ENCODE results near the gene CRYGS.
"Not testable (repeated sequence)": the region's sequence is repeated elsewhere in the genome, so short reads cannot be mapped to it uniquely, and the experiment has no call there.

CRYGS gene

DNA sequence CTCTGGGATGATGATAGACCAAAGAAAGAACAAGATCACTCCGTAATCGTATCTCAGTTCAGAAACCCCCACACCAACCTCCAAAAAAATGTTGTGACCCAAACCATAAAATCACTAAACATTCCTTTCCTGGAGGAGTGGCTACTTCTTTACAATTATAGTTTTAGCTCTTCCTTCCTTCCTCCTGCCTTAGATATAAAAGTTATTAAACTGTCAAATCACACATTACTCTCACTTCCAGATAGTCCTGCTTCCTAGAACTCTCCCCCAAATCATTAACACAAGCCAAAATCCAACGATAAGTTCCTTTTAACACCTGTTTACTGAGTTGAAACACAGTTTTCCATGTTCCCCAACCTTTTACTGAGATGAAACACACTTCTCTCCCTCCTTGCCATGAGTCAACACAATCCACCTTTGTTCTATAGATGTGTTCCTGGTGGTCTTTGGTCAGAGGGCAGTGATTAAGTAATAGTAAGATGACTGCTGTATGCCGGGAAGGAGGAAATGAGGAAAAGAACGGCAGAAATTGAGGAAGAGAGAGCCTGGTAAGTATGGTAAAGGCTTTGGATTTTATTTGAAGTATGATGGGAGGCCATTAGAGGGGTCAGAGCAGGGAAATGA lies 8.3 kb upstream of the CRYGS start:
- no peak for DNase-seq

GRCh38 chr3:186551387-186551786 lies 7.2 kb upstream of the CRYGS start:
- DNase-seq = no peak

GRCh38 chr3:186549497-186549896 lies 5.3 kb upstream of the CRYGS start:
- no peak for DNase-seq

DNA sequence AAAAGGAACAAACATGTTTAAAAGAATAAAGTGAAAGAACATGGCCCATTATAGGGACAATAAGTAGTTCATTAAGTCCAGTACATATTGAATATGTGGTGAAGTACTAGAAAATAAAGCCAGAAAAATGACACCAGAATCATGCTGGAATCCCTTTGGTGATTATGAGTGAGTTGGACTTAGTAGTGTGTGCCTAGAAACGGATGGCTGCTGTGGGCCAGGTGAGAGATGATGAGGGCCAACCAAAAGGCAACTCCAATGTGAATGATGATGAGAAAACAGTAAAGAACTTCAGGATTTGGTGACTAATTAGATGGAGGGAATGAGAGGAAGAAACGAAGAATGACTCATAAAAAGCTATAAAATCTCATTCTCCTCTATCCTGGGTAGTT lies 3.3 kb downstream of the CRYGS start:
- DNase-seq = no peak

DNA sequence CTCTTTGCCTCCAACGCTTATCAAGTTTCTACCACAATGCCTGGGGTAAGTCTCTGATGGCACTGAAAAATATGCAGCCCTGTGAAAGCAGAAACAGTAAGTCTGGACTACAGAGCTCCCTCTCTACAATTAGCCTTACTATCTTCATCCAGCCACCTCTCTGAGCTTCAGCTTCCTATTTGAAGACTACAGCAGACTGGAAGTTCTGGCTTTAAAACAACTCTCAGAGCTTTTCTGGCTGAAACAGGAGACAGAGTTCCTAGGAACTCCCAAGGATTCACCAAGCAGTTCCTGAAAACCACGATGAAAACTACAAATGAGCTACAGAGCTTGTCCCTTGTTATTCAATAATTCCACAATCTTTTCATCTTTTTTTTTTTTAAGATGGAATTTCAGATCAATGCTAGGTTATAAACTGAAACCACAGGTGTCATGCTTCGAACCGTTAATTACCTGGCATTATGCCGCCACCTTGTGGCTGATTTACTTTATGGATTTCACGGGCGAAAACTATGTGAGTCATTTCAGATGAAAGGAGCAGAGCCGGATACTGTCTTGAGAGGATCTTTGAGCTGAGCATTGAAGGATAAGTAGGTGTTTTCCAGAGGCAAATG lies 3.9 kb downstream of the CRYGS start:
- peak; percentile 89 for DNase-seq

- no peak for DNase-seq
Measured at GRCh38 chr3:186538779-186539178, 5.4 kb downstream of the CRYGS start.

DNA sequence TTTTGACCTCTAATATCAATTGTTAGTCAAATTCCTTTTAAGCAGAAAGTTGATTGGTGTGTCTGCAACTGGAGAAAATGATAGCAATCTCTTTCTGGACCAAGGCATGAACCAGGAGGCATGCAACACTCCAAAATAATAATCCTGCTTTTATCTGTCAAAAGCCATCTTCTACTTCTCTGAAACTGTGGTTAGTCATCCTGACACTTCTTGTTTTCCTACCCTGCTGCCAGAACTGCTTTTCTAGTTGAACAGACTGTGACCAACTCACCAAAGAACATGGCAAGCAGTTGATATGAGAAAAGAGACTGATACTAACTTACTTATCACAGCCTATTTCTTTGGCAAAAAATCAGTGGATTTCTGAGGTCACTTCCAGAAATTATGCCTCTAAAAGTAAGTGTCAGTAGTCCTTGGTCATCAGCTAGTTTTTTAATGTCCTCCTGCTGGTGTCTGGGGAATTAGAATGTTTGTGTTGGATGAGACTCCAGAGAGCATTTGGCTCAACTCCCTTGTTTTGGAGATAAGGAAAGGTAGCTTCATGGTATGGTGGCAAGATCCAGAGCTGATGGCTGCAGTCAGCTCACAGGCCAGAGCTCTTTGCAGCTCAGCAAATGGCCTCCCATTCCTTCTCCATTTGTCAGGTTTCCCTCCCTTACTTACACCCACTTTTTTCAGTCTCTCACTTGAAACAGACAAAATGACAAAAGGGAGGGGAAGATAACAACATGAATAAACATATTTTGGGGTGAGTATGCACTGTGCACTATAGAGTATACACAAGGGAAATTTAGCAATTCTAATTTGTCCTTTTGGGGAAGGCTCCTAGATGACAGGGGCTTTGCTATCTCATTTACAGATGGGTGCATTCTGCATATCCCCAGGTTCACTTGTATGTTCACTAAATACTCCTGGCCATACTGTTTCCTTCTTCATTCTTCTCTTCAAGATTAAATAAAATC lies 7.0 kb downstream of the CRYGS start:
- no peak for DNase-seq

DNA sequence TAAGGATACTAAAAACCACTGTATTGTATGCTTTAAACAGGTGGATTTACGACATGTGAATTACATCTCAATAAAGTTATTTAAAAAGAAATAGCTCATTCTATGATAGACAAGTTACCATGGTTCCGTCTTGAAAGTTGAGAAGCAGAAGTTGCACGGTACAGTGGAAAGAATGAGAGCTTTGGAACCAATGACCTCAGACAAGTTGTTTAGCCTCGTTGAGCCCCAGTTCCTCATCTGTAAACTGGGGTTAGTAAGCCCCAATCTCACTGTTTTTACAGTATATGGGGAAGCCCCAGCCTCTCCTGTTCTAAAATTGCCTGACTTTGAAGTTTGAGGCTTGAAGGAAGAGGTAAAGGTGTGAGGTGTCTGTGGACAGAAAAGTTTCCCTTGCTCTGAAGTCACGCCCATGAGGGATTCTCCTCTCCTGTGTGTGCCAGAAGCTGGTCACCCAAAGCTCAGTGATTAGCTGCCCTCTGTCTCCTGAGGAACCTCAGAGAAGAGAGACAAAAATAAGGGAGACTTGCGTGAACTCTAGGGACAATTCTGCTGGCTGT lies 10.0 kb downstream of the CRYGS start:
- peak; percentile 66 for DNase-seq

- DNase-seq = no peak
Measured at GRCh38 chr3:186532598-186533072, 11.5 kb downstream of the CRYGS start.

GRCh38 chr3:186531694-186532093 lies 12.5 kb downstream of the CRYGS start:
- DNase-seq = not testable (repeated sequence)

DNA sequence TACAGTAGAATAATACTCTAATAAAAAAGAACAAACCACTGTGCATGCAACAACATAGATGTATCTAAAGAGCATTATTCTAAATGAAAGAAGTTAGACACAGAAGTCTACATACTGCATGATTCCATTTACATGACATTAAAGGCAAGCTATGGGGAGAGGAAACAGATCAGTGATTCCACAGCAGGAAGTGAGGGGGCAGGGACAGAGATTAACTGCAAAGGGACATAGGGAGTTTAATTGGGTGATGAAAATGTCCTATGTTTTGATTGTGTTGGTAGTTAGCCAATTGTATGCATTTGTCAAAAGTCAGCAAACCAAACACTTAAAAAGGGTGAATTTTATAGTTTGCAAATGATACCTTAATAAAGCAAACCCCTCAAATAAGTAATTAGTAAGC lies 13.8 kb downstream of the CRYGS start:
- no peak for DNase-seq

DNA sequence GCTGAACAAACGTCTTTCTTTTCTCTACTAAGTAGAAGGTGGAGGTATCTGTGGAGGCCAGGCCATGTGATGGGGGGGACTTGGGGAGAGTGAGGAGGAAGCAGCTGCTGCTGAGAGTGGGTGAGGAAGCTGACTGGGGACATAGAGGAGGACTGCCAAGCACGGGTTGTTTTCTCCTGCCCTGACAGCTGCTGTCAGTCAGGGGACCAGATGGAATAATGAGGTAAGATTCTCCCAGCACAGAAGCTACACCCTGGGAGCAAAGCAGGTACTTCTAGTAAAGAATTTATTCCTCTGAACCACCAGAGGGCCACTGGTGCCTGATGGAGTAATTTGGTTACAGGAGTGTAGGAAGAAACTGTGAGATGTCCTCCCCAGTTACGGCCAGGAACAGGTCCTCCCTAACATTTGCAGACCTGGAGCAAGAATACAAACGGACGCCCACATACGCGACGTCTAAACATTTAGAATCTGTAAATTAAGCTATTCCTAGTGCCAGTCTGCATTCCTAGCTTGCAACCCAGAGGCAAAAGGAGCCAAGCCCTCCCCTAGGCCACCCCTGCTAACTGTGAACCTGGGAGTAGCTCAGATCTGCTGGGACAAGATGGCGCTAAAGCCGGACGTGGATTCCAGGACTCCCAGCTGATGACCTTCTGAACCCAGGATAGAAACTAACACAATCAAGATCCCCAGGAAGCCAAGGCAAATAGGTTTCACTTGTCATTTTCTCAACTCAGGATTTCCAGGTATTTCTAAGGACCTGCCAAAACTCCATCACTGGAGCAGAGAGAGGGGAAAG lies 14.8 kb downstream of the CRYGS start:
- no peak for DNase-seq

GRCh38 chr3:186526256-186526606 lies 17.9 kb downstream of the CRYGS start:
- no peak for DNase-seq

GRCh38 chr3:186525369-186526255 lies 18.6 kb downstream of the CRYGS start:
- no peak for DNase-seq

GRCh38 chr3:186524616-186525015 lies 19.6 kb downstream of the CRYGS start:
- no peak for DNase-seq

DNA sequence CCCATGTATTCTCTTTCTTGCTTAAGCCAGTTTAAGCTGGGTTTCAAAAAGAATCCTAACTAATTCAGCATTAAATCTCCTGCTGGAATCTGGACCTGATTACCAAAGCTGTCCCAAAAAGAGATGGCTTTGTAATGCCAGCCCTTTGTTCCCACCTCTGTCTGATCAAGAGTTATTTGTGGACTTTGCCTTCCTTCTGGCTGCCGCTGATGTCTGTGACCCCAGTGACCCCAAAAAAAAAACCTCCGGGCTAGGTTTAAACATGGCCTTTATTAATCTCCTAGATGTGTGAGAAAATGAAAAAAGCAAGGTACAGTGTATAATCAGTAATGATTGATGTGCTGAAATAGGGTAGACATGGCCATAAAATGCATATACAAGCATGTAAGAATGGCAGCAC lies 20.7 kb downstream of the CRYGS start:
- DNase-seq = no peak

GRCh38 chr3:186523022-186523421 lies 21.2 kb downstream of the CRYGS start:
- no peak for DNase-seq

GRCh38 chr3:186520957-186521842 lies 23.0 kb downstream of the CRYGS start:
- DNase-seq = peak; percentile 33

DNA sequence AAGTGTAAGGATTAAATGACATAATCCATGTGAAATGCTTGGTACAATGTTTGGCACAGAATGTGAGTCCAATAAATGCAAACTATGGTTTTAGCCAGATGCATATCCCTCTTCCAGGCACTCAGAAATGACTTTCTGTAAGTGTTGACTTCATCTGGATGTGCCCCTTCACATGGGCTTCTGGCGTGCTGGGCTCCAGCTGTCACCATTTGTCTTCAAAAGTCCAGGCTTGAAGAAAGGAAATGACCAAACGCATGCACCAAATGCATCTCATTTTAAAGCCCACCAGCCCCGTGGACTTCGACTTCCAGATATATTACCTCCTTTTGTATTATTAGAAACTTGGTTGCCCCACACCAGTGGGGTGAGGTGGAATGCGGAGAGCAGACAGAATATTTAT lies 23.7 kb downstream of the CRYGS start:
- no peak for DNase-seq

DNA sequence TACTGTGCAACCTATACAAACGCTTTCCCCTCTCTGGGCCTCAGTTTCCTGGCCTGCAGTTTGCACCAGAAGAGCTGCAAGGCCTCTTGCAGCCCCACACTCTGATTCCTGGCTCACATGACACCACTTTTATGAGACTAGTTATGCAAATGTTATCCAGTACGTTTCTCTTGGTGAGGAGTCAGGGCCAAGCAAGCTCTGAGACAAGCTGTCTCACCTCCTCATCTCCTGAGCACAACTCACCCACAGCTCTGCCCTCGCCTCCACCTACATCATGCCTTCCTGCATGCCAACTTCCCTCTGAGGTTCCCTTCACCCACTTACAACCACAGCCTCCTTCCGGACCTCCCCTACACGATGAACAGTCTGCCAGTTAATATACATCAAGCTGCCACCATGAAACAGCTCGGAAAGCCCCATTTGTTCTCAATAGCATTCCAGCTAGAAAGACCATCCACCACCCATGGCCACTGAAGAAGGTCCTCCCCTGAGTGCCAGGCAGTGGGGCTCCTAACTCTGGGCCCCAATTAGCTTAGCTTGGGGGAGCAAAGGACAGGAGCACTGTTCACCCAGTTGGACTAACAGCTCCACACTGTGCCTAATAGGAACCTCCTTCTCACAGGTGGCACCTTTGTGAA lies 25.0 kb downstream of the CRYGS start:
- peak; percentile 68 for DNase-seq
